VCaP (cell line): Measurements from ENCODE around the gene ERICH4.

Experiments used
- H3K27ac ChIP-seq: fragments of 450-650 bp; 2 replicates; pipeline ENCODE4 v1.5.1; 2017
- TF ChIP-seq, protein P1 (sequence below): fragments of 450-650 bp; conservative IDR thresholded peaks from 2 replicates; pipeline ENCODE4 v1.5.1; 2017; ENCODE audit warnings: mild to moderate bottlenecking, moderate library complexity

Gene ERICH4, protein sequence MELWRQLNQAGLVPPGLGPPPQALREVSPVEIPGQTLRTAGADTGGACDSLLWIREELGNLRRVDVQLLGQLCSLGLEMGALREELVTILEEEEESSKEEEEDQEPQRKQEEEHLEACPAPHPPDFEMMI

GRCh38 chr19:41442473-41443355, at the start of gene ERICH4:
TSS of gene ERICH4 (plus strand) at chr19:41443156. CDS start at chr19:41443170, 14 bp downstream.
- TF ChIP-seq, protein P1, sequence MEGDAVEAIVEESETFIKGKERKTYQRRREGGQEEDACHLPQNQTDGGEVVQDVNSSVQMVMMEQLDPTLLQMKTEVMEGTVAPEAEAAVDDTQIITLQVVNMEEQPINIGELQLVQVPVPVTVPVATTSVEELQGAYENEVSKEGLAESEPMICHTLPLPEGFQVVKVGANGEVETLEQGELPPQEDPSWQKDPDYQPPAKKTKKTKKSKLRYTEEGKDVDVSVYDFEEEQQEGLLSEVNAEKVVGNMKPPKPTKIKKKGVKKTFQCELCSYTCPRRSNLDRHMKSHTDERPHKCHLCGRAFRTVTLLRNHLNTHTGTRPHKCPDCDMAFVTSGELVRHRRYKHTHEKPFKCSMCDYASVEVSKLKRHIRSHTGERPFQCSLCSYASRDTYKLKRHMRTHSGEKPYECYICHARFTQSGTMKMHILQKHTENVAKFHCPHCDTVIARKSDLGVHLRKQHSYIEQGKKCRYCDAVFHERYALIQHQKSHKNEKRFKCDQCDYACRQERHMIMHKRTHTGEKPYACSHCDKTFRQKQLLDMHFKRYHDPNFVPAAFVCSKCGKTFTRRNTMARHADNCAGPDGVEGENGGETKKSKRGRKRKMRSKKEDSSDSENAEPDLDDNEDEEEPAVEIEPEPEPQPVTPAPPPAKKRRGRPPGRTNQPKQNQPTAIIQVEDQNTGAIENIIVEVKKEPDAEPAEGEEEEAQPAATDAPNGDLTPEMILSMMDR: no peak
- no peak within 1 kb of the TSS for H3K27ac ChIP-seq

DNA sequence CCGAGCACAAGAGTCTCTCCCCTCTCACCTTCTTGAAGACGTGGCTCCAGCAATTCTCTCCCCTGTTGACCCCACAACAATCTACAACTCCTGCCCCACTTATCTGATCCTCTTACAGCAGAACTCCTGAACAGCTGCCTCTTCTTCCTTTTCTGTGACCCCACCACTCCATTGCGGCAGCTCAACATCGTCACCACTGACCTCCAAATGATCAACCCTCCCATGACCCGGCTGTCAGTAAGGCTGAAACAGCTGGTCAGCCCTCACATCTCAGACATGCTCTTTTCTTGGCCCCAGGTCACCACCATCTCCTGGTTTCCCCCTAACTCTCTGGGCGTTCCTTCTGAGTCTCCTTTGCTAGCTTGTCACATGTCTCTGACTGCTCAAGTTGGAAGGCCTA, 47.6 kb upstream of the ERICH4 start:
- TF ChIP-seq, protein P1: no peak

DNA sequence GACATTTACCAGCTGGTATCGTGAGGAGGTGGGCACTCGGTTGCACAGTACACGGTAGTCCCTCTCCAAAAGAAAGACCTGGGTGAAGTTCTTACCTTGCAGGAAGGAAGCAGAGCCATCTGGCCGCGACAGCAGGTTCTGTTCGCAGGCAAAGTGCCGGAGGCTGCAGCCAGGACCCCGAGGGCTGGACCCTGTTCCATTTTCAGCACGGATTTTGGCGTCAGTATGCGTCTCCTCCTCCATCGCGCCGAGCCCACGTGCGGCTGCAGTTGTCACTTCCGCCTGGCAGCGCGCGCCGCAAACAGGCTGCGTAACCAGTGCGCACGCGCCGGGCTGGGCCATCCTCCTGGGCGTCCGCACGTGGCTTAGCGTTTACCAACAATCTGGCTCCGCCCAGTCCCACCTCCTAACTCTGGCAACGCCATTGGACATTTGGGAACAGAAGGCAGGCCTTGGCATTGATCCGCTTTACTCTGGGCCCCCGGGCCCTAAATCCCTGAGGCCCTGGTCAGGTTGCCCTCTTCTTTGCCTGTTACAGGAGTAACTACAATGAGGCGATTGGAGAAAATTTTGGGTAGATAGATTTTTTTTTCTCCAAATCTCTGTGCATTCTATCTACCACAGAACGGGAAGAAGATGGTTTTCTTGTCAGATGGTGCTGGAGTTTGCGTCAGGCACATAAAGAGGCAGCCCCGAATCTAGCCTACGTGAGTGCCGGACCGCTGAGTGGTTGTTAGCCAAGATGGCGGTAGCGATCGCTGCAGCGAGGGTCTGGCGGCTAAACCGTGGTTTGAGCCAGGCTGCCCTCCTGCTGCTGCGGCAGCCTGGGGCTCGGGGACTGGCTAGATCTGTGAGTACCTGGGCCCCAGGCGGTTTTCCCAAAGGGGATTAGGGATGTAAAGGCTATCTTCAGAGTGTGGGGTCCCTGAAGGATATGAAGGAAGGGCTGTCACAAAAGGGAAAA, 45.6 kb upstream of the ERICH4 start, which contains the start of the genes BCKDHA and EXOSC5:
Gene BCKDHA, plus strand, starts transcription at position 733 of the 964 bp plus-strand sequence. Its CDS starts 10 bp downstream, at position 743.
Gene EXOSC5, minus strand, starts transcription at position 274 of the 964 bp plus-strand sequence. Its CDS starts 31 bp downstream, at position 243.
- peak within 1 kb of the TSS; percentile 97 for H3K27ac ChIP-seq
- TF ChIP-seq, protein P1: no peak

More for the DNA sequence above, 47.6 kb upstream of the ERICH4 start:
- no peak overlapping the region for H3K27ac ChIP-seq

DNA sequence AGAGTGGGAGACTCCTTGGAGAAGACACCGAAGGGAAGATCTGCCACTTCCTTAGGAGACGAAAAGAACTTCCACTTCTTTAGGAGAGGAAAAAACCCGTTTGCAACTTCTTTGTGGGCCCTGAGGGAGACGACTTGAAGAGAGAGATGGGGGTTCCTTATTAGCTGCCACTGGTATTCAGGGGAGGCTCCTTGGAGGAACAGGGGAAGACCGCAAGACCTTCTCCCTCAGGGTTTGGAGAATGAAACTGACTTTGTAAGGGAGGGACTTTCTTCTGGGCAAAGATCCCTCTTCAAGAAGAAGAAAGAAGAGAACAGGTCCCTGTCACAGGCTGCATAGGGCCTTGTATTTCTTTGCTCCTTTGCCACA, 44.9 kb upstream of the ERICH4 start:
- TF ChIP-seq, protein P1: no peak
- H3K27ac ChIP-seq: peak overlapping the region; percentile 97

GRCh38 chr19:41398598-41398997, 44.4 kb upstream of the ERICH4 start:
- peak overlapping the region; percentile 97 for H3K27ac ChIP-seq

GRCh38 chr19:41399091-41399490, 43.9 kb upstream of the ERICH4 start:
- no peak overlapping the region; the same call in 1 of the 2 replicates for H3K27ac ChIP-seq
- TF ChIP-seq, protein P1: no peak

More at GRCh38 chr19:41398598-41398997, 44.4 kb upstream of the ERICH4 start:
- TF ChIP-seq, protein P1: no peak
